Measurements from ENCODE around the gene FABP7.

Gene FABP7

DNA sequence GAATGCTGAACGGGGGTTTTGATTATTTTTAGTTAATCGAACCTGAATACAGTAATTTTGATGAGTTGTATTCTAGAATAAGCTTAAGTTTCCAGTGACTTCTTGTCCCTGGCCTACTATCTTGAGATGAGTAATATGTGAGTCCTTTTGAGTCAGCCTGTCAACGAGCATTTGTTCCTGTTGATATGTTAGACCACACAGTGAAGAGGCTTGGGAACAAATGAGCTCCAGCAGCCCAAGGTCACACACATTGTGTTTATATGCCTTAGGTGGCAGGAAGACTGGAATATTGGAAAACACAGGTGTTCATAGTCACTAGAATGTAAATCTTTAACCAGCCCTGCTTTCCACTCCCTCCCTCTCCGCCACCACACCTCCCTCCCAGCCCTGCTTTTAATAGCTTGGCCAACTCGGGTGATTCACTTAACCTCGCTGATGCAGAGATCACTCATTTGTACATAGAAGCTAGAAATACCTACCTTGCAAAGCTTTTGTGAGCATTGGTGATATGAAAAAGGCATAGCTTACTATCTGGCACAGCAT is 18.7 kb downstream of the FABP7 start:
- peak; percentile 27 for DNase-seq (ENCODE audit: low read depth)

DNA sequence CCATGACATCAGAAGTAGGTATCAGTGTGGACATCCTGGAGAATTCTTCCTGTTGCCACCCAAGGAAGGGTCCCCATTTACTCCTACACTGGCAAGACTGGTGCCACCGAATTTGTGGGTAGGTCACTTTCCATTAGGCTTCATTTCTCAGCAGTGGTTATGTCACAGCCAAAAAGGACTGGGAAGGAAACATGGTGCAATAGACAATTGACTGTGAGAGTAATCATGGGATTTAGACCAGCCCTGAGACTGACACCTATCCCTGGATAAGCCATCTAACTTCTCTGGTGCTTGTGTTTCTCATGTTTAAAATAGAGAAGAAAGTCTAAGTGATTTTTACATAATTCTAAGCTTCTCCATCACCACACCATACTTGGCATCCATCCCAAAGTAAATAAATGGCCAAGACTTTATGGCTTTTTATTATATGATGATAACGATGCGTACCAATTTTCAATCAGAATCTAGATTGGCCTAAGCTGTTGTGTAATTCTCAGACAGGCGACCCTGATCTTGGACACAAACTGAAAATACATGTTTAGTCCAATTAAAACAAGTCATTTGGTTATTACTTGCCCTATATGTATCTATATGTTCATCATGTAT is 19.7 kb downstream of the FABP7 start:
- no peak for DNase-seq (ENCODE audit: low read depth)

DNA sequence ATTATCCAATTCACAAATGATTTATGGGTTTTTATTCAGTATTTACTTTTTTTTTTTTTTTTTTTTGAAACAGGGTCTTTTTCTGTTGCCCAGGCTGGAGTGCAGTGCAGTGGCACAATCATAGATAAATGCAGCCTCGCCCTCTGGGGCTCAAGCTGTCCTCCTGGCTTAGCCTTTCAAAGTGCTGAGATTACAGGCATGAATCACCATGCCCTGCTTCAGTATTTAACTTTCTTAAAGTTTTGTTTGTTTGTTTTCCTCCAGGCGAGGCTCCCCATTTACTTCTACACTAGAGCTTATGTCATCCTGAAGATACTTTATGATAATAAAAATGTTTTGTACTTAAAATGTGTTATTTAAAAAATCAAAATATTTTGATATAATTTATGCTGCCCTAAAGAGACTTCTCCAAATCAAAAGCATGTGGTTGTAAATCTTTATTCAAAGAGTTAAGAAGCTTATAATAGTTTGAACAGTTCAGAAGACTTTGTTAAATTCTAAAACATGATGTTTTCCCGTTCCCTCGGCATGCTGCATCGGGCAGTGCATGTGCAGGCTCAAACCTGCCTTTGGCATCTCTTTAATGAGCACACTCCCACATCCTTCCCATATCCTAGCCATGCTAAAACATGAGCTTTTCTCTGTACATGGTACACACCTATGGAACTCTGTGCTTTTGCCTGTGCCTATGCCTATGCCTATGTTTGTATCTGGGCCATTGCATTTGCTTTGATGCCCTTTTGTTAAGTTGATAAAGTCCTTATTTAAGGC is 20.6 kb downstream of the FABP7 start:
- DNase-seq (ENCODE audit: low read depth): no peak

DNA sequence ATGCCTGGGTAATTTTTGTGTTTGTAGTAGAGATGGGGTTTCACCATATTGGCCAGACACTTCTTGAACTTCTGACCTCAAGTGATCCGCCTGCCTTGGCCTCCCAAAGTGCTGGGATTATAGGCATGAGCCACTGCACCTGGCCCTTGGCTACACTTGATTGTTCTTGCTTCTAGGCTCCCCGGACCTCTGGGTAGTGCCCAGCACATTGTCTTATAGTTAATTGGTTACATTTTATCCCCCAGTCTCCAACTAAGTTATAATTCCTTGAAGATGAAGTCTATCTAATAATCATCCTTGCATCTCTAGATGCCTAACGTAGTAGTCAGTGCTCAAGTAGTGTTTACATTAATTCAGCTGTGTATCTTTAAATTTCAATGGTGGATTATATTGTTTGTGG is 21.4 kb downstream of the FABP7 start:
- no peak for DNase-seq (ENCODE audit: low read depth)

DNA sequence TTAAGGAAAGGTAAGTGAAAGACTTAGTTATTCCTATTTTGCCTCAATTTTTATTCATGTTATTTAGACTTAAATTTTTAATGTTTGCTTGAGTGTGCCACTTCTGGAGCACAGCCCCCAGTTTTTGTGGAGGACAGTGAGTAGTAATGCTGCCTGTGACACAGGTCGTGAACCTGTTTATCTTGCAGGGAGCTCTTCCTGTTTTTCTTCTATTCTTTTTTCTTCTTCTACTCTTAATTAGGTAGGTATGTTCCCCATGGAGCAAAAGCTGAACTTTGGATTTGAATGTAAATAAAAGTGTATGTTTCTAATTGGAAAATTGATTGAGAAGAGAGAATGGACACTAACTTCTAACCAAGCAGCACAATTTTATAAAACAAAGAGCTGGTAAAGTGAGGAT is 21.9 kb downstream of the FABP7 start:
- DNase-seq (ENCODE audit: low read depth): no peak

- DNase-seq (ENCODE audit: low read depth): no peak
These were observed 23.7 kb downstream of the FABP7 start for GRCh38 chr6:122803171-122803661.

- DNase-seq (ENCODE audit: low read depth): no peak
These were observed 25.5 kb downstream of the FABP7 start for GRCh38 chr6:122804962-122805485.

DNA sequence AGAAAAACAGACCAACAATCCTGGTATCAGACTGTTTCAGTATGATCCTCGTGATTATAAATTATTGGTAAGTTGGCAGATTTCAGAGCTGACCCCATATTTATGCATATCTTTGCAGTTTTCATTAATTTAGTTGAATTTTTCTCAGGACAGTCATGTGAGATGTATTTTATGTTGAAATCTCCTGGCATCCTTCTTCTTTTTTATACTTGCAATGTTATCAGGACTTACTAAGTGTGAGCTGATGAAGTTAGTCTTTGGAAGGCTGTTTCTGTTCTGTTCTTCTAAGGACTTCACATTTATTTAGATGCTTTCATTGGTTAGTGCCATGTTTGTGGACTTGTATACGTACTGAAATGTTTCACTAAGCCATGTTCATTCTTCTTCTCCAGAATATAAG is 26.8 kb downstream of the FABP7 start:
- no peak for DNase-seq (ENCODE audit: low read depth)

DNA sequence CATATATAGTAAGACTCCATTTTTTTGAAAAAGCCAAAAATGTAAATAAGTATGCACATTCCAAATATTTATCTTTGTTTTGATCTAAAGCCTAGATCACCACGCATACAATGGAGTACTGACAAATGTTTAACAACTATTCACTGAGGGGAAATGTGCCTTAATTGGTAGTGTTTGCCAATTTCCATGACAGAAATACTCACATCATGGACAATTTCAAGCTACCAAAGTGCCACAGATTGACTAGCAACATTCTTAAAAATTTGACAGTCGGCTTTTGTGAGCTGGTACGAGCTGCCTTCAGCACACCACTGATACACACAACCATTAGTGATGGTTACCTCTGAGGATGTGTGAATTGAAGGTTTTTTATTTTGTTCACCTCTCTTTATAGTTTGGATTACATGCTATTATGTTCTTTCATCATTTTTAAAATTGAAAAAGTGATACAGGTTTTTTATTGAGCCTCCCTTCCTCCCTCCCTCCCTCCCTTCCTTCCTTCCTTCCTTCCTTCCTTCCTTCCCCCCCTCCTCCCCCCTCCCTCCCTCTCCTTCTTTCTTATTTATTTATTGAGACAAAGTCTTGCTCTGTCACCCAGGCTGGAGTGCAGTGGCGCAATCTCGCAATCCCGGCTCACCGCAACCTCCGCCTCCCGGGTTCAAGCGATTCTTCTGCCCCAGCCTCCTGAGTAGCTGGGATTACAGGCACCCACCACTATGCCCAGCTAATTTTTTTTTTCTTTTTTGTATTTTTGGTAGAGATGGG is 28.8 kb downstream of the FABP7 start:
- no peak for DNase-seq (ENCODE audit: low read depth)

DNA sequence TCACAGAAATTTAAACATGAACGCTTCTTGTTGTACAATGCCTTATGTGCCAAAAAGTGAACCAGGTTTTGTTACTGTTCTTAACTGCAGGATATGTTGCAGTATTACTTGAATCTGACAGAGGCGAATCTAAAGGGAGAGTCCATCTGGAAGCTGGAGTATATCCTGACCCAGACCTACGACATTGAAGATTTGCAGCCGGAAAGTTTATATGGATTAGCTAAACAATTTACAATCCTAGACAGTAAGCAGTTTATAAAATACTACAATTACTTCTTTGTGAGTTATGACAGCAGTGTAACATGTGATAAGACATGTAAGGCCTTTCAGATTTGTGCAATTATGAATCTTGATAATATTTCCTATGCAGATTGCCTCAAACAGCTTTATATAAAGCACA is 29.5 kb downstream of the FABP7 start:
- DNase-seq (ENCODE audit: low read depth): no peak

GRCh38 chr6:122809691-122810090 is 30.2 kb downstream of the FABP7 start:
- no peak for DNase-seq (ENCODE audit: low read depth)

DNA sequence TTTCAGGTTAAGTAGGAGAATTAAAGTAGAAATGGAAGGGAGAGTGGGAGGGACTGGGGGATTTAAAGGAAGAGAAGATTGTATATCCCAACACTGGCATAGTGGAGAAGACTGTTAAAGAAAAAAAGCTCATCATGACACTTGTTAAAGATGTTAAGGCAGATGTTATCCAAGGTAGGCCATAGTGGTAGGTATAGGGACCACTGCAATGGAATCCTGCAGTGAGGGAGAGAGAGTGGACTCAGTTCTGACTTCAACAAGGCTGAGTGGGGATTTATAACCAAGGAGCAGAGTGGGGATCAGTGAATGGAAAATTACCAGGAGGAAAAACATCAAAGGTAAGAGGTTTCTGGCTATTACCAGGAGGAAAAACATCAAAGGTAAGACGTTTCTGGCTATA is 30.7 kb downstream of the FABP7 start:
- no peak for DNase-seq (ENCODE audit: low read depth)

DNA sequence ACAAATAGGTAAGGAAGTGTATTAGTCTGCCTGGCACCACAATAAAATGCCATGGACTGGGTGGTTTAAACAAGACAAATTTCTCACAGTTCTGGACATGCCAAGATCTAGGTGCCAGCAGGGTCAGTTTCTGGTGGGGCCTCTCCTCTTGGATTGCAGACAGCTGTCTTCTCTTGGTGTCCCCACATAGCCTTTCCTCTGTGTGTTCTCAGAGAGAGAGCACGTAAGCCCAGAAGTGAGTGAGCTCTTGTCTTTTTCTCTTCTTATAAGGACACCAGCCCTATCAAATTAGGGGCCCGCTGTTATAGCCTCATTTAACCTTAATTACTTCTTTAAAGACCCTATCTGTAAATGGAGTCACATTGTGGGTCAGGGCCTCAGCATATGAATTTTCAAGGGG is 37.8 kb downstream of the FABP7 start:
- DNase-seq (ENCODE audit: low read depth): no peak

- no peak for DNase-seq (ENCODE audit: low read depth)
These were observed 38.2 kb downstream of the FABP7 start for GRCh38 chr6:122817766-122818165.

DNA sequence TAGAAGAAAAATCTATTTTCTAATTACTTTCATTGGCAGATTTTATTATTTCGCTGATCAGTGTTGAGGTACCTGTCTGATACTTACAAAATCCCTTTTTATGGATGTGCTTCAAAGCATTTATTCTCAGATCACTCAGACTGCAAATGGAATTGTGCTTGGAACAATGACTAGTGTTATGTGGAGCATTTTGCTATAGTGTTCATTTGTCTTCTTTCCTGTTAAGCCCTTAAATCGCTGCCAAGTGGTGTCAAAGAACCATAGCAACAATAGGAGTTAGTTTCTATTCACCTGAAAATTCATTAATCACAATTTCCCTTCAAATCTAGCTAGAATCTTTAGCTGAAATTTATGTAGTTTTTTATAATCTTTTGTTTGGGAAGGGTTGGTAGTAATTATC is 39.4 kb downstream of the FABP7 start:
- no peak for DNase-seq (ENCODE audit: low read depth)

- no peak for DNase-seq (ENCODE audit: low read depth)
These were observed 41.6 kb downstream of the FABP7 start for GRCh38 chr6:122821095-122821494.

GRCh38 chr6:122825163-122825562 is 45.6 kb downstream of the FABP7 start:
- no peak for DNase-seq (ENCODE audit: low read depth)

GRCh38 chr6:122829456-122829855 is 49.9 kb downstream of the FABP7 start:
- DNase-seq (ENCODE audit: low read depth): no peak

DNA sequence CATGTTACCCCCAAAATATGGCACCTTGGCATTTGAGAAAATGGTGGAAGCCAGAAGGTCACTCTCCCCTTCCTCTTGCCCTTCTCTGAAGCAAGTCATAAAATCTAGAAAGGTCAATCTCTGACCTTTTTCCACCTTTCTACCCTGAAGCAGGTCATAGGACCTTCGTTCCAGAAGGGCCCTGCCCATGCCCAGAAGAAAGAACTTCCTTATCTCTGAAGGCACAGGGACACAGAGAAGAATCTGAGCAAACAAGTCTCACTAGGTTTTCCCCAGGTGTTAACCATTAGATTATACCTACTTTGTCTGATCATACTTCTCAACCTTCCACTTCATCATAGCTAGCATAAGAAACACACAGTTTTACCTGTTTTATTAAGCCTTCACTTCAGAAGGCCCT is 52.0 kb downstream of the FABP7 start:
- DNase-seq (ENCODE audit: low read depth): no peak

- DNase-seq (ENCODE audit: low read depth): no peak
These were observed 52.9 kb downstream of the FABP7 start for GRCh38 chr6:122832459-122832858.

- DNase-seq (ENCODE audit: low read depth): no peak
These were observed 53.5 kb downstream of the FABP7 start for GRCh38 chr6:122833021-122833491.

Measured in GM04503 (cell line).